GM12801 (cell line): ENCODE measurements around the gene KRT83.

ENCODE experiments used
- CTCF ChIP-seq: IDR thresholded peaks from one replicate; pipeline ENCODE4 v1.5.1; 2011; ENCODE audit warnings: control low read depth; ENCODE audit not compliant: insufficient read length; ENCODE audit errors: extremely low read depth

The KRT83 gene

GRCh38 chr12:52291267-52291935, 29.8 kb downstream of the KRT83 start, which contains the start of gene KRT81:
TSS of gene KRT81 (minus strand) at chr12:52291534. CDS start at chr12:52291465, 69 bp downstream.
- TF ChIP-seq CTCF, result no peak

GRCh38 chr12:52285851-52286530, 35.2 kb downstream of the KRT83 start:
- TF ChIP-seq CTCF, result no peak

- no peak for TF ChIP-seq CTCF
Measured at GRCh38 chr12:52285172-52285745, 35.9 kb downstream of the KRT83 start.

- TF ChIP-seq CTCF, result no peak
Measured at GRCh38 chr12:52284562-52285171, 36.5 kb downstream of the KRT83 start.

- TF ChIP-seq CTCF, result no peak
Measured at GRCh38 chr12:52280796-52281560, 40.2 kb downstream of the KRT83 start.

GRCh38 chr12:52280319-52280795, 40.8 kb downstream of the KRT83 start:
- TF ChIP-seq CTCF, result no peak
